Stimulated activated CD4-positive, alpha-beta T cell treated with anti-CD3 and anti-CD28 coated beads, Interleukin-15, amount 100 ng/mL, for 48 hours (primary cell): ENCODE data around the gene SCNN1A.

Source experiments
- DNase-seq, 2 donors: peaks; one replicate each; pipeline ENCODE4 v3.0.0-alpha.2; 2020; ENCODE audit warnings: low read depth in 2 of 2

Gene SCNN1A

DNA sequence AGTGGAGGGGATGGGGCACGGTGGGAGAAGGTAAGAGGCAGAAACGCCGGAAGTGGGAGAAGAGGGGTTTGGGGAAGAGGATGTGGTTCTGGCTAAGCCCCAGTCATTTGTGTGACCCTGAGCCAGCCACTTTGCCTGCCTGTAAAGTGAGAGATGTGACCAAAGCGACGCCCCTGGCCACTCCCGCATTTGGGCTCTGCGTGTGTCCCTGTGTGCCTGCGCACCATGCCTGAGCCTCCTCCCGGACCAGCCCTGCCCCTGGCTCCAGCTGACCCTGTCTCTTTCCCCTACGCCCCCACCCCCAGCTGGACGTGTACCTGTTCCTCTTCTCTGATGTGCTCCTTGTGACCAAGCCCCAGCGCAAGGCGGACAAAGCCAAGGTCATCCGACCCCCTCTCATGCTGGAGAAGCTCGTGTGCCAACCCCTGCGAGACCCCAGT, 56.9 kb downstream of the SCNN1A start:
- DNase-seq = no peak

DNA sequence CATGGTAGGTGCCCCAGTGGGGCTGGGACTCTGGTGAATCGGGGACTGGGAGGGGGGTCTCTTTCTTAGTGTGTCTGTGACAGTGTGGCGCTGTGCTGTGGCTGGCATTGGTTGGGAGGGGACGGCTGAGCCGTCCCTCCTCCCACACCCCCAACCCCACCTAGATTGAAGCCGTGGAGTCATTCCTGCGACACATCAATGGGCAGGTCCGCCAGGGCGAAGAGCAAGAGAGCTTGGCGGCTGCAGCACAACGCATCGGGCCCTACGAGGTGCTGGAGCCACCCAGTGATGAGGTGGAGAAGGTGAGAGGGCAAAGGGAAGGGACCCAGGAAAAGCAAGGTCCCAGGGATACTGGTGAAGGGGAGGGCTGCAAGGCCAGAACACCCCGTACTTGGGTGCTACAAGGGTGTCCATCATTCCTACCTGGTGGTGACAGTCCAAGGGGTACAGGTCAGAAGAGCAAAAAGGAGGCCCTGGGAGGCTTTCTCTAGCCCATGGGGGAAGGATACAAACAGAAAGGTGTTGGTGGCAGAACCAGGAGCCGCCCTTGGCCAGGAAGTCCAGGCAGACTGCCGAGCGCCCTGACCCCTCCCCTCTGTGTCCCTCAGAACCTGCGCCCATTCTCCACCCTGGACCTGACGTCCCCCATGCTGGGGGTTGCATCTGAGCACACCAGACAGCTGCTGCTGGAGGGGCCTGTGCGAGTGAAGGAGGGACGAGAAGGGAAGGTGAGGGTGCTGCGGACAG, 57.5 kb downstream of the SCNN1A start:
- DNase-seq = no peak

DNA sequence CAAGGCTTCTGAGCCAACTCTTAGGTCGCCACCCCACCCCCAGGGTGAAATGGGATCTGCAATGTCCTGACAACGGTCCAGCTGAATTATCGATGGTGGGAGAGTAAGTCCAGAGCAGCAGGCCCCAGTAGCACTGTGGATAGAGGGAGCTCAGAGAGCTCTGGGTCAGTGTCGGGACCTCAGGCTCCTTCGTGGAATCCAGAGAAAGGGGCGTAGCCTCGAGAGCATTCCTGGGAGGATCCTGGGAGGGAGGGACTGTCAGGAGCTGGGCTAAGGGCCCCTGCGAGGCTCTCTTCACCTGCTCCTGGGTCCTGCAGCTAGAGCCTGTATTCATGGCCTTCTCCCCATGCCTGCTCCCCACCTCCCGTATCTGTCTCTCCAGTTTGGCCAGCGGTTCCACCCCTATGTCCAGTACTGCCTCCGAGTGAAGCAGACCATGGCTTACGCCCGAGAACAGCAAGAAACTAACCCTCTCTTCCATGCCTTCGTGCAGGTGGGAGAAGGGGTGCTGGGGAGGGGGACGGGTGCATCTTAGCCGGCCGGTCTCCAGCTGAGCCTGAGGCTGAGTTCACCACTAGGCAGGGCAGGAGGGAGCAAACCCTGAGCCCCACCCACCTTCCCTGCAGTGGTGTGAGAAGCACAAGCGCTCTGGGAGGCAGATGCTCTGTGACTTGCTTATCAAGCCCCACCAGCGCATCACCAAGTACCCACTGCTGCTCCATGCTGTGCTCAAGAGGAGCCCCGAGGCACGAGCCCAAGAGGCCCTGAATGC, 58.3 kb downstream of the SCNN1A start:
- DNase-seq = no peak

DNA sequence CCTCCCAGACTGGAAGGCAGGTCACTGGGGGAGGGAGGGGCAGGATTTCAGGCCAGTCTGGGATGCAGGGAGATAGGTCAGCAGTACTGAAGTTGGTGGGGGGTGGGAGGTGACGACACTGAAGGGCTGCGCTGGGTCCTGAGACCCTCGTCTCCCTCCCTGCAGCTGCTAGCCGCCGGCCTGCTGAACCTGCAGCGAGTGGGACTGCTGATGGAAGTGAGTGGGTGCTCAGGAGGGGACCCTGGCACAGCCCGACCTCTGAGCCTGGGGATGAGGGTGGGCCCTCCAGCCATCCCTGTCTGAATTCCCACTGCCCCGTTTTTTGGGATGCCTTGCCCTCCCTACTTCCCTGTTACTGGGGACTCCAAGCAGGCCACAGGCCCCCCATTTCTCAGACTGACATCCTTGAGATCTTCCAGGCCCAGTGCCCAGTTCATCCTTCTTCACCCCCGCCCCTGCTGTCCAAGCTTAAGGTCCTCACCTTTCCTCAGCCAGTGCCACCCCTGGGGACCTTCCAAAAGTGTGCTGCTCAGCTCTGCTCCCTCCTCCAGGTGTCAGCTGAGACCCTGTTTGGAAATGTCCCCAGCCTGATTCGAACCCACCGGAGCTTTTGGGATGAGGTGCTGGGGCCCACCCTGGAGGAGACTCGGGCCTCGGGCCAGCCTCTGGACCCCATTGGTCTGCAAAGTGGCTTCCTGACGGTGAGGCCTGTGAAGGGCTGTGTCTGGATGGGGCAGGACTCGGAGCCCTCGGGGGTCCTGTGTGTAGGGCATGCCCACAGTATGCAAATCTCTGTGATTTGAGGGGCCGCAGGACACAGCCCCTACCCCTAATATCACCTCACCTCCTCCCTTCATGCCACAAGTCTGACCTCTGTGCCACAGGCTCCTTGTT, 59.4 kb downstream of the SCNN1A start:
- no peak for DNase-seq

DNA sequence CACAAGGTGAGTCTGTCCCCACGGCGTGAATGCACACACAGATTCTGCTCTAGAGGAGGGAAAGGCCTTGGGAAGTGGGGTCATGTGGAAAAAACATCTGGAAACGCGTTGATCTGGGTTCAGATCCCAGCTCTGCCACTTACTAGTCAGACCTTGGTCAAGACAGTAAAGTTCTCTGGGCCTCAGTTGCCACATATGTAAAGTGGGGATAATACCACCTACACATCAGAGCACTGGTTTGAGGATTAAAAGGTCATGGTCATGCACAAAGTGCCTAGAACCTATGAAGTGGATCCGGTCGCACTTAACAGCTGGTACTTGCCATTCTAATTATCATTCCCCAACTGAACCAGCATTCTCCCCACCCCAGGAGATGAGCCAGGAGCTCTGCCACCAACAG, 60.2 kb downstream of the SCNN1A start:
- no peak for DNase-seq

DNA sequence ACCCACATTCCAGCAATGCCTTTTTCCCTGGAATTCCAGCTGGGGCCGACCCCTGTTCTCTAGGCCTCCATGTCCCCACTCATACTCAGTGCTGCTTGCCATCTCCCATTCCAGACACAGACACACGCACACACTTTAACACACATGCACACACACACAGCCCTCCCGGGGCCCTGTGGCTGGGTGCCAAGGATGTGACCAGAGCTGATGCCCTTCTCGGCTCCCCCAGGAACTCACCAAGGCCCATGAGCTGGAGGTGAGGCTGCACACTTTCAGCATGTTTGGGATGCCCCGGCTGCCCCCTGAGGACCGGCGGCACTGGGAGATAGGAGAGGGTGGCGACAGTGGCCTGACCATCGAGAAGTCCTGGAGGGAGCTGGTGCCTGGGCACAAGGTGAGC, 60.6 kb downstream of the SCNN1A start:
- DNase-seq = no peak

DNA sequence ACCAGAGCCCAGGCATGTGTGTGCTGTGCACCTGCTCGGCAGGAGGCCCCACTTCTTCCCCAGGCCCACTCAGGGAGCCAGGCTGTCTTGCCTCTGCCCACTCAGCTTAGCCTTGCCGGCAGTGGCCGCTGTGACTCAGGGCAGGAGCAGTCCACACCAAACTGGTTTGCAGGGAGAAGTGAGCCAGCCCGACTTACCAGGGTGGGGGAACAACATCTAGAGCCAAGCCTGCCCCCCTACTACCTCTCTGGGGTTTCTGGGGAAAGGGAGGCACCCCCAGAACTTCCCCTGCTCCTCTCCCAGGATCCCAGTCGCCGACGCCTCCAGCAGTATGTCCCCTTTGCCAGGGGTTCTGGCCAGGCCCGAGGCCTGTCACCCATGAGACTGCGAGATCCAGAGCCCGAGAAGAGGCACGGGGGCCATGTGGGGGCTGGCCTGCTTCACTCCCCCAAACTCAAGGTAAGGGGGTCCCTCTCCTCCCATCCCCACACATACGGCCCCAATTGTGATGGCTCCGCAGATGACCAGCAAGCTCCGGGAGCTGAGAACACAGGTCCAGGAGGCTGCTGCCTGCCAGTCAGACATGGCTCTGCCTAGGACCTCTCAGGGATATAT, 61.9 kb downstream of the SCNN1A start:
- no peak for DNase-seq

DNA sequence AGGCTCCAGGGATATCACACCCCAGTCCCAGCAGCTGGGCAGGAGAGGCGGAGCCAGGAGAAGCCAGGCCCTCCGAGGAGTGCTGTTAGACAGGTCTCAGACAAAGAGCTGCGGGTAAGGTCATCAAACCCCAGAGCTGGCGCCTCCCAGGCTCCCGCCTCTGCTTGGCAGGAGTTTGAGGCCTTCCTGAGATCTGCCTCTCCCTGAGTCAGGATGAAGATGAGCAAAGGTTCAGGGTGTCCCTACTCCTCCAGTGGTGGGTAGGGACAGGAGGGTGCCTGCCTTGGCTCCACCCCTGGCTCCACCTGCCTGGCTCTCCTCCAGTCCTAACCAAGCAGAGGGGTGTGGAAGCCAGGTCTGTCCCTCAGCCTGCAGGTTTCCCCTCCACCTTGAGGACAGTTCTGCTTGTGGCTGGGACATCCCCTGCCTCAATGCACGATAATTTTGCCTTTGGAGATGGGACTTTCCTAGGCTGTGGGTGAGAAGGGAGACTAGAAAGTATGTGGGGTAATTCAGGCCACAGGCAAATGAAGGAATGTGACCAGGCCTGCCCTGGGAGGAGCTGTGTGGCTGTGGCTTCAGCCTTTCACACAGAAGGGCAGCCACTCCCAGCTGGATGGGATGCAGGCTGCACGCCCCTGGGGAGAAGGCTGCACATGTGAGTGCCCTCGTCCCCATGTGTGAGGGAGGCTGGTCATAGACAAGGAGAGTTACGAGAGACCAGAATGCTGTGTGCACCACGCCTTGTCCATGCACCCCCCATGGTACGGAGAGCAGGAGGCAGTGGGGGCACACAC, 62.6 kb downstream of the SCNN1A start:
- DNase-seq = no peak

DNA sequence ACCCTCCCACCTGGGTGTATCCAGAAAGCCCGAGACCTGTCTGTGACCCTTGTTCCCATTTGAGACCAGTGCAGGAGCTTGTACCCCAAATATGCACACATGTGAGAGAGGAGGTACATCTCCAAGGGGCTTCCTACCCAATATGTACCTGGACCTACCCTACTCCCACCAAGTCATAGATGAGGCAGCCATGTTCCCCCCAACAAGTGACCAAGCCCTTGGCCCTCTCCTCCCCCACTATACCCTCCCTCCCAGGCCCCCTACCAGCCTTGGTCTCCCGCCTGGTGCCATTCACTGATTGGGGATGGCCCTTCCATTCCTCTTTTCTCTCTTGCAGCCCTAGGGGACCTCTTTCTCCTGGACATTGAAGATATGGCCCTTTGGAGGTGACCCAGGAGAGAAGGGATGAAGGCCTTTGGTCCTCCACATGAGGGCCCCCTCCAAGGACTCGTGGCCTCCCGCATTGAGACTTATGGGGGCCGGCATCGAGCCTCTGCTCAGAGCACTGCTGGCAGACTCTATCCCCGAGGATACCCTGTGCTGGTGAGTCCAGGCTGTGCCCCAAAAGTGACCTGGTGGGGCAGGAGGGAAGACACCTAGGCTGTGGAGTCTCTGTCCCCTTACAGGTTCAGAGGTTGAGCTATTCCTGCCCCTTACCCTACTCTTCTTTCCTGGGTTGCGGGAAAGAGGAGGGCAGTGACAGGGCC, 63.4 kb downstream of the SCNN1A start:
- DNase-seq = no peak

DNA sequence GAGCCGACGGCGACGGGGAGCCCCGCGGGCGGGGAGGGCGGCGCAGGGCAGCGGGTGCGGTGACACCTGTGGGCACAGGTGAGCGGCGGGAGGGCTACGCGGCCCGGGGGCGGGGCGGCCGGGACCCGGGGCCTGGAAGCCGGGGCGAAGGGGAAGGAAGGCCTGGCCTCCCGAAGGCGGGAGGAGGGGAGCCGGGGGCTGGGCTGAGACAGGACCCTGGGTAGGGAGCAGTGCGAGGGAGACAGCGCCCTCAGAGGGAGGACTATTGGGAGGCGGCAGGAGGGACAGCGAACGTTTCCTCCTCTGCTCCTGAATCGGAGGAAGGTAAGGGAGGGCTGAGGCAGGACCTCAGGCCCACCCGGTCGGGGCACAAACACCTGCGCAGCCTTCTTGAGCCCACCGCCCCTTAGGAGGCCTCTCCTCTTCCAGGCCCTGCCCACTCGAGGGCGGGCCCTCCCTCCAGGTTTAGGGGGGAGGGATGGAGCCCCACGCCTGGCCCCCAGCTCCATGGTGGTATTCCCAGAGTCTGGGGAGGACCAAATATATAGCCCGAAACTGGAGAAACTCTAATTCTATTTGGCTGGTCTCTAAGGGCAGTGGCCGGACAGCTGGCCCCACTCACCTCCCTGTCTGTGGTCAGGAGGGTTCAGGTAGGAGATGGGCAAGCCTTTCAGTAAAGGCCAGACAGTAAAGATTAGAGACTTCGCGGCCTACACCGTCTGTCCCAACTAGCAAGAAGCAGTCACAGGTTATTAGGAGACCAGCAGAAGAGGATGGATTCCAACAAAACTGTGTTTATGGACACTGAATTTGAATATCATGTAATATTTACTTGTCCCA, 64.4 kb downstream of the SCNN1A start:
- DNase-seq = no peak

DNA sequence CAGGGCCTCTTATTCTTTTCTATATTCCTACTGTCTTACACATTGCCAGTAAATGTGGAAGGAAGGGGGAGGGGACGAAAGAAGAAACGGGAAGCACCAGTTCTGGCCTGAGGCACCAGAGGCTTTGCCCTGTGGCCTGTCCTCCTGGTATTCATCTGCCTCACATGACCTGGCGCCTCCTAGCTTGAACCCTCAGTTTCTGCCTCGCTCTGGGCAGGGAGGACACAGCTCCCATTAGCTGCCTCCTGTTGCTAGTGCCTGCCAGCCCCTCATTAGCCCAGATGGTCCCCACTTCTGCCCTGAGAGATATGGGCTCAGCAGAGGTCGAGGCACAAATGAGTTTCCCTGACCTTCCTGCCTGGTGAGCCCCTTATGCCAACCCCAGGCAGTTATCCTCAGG, 67.8 kb downstream of the SCNN1A start:
- DNase-seq = no peak

DNA sequence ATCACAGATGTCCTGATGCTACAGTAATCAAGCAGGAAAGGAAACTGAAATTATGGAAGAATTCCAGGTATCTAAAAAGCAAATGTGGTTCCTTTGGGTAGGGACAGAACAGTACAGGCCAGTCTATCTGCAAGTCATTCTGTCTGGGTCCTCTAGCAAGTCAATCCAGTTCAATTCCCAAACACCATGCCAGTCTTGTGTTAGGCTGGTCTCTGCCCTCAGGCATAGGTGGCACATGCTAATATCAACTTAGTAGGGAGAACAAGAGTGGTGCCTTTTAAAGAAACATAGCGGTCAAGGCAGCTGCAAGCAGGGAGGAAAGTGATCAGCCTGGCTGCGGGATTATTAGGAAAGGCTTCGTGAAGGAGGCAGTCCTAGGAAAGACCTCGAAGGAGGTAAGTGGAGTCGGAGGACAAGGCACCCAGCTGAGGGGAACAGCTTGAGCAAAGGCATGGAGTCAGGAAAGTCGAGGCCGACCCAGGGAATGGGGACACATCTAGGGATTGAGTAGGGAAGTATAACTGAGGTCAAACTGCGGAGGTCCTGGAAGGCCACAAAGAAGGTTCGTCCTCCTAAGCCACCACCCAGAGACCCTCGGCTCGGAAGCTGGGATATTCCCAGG, 68.7 kb downstream of the SCNN1A start:
- no peak for DNase-seq

DNA sequence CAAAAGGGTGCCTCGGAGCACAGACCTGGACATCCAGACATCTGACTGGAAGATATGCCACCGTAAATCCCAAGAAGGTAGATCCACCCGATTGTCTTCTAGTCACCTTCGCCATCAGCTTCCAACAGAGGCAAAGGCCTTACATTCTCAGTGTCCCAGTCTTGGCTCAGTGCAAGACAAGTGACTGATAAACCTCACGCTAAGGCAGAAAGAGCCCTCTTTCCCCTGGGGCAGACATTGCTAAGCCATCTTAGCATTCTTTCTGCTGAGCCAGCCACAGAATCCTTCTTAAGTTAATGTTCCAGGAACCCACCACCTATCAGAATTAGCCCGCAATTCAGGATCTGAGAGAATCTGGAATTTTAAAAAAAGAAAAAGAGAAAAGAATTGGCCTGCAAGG, 69.2 kb downstream of the SCNN1A start:
- DNase-seq = no peak

DNA sequence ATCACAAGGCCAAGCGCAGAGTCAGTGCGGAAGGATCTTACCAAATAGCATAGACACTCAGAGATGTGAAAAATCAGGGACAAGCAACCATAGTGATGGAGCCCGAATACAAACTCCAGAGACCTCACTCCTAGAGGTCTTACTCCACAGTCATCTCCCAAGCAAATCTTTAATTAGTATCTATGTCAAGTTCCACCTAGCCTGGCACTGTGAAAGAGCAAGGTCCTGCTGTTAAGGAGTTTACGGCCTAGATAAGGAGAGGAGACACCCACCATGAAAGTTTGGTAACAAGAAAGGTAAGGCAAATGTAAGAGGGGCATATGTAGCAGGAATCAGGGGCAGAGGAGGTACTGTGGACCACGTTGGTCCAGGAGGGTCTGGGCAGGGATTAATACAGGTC, 72.3 kb downstream of the SCNN1A start:
- no peak for DNase-seq

DNA sequence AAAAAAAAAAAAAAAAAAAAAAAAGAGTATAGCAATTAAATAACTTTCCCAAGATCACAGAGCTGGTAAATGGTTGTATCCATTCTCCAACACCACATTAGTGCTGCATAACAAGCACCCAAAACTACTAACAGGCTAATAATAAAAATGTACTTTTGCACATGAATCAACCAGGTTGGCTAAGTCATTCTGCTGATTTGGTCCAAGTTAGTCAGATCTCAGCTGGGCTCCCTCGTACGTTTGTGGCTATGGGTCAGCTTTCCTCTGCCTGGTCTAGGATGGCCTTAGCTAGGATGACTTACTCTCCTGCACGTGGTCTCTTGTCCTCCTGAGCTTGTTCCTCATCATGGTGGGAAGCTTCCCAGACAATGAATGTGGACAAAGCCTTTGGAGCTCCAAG, 72.7 kb downstream of the SCNN1A start:
- DNase-seq = no peak

DNA sequence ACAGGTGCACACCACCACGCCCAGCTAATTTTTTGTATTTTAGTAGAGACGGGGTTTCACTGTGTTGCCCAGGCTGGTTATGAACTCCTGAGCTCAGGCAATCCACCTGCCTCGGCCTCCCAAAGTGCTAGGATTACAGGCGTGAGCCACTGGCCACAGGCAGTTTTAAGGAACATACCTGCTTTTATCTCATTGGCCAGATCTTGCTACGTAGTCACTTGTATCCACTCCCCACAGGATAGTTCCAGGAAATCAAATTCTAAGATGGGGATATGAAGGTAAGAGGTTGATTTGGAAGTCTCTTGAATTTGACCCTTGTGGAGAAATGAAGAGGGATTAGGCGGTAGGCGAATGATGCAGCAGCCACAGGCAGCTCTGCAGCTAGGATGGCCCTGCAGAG, 73.6 kb downstream of the SCNN1A start:
- DNase-seq = no peak

DNA sequence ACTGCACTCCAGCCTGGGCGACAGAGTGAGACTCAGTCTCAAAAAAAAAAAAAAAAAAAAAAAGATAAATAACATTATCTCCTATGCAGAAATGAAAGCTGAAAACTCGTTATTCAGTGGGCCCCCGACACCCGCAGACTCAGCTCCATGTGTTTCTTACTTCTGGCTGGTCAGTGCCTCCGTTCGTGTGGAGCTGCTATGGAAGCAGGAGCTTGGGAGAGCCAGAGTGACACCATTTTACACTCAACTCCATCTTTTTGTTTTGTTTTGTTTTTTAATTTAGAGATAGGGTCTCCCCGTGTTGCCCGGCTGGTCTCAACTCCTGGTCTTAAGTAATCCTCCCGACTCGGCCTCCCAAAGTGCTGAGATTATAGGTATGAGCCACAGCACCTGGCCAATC, 78.2 kb downstream of the SCNN1A start:
- no peak for DNase-seq
